Activated CD4-positive, alpha-beta T cell treated with anti-CD3 and anti-CD28 coated beads, Interleukin-2, amount 50 U/mL, for 4 hours (primary cell): Measurements from ENCODE around the gene B4GALNT1.
"Not testable (repeated sequence)": the region's sequence is repeated elsewhere in the genome, so short reads cannot be mapped to it uniquely, and the experiment has no call there.

Source experiments
- DNase-seq, 2 experiments: peaks; one replicate each; pipeline ENCODE4 v3.0.0-alpha.2; 2020

B4GALNT1 gene

DNA sequence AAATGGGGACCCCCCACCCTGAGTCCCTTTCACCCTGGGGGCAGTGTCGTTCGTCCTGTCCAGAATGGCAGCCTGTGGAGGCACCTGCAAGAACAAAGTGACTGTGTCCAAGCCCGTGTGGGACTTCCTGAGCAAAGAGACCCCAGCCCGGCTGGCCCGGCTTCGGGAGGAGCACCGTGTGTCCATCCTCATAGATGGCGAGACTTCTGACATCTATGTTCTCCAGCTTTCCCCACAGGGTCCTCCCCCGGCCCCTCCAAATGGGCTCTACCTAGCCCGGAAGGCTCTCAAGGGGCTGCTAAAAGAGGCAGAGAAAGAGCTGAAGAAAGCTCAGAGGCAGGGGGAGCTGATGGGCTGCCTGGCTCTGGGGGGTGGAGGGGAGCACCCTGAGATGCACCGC lies 26.2 kb downstream of the B4GALNT1 start:
- DNase-seq, result no peak

DNA sequence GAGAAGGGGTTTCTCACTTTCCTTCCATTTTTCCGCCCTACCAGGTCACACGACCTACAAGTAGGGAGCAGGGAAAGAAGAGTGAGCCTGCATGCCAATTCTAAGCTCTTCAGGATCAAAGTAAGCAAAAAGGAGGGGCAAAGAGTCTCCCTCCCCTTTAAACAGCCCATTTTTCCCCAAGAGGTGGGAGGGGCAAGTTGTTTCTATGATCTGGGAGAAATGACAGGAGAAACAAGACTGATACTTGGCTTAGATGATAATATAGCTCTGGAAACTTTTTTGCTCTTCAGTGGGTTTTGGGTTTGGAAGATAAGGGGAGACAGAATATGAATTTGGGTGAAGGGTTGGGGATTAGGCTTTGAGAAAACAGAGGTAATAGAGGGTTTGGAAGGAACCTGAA lies 26.6 kb downstream of the B4GALNT1 start:
- no peak for DNase-seq

DNA sequence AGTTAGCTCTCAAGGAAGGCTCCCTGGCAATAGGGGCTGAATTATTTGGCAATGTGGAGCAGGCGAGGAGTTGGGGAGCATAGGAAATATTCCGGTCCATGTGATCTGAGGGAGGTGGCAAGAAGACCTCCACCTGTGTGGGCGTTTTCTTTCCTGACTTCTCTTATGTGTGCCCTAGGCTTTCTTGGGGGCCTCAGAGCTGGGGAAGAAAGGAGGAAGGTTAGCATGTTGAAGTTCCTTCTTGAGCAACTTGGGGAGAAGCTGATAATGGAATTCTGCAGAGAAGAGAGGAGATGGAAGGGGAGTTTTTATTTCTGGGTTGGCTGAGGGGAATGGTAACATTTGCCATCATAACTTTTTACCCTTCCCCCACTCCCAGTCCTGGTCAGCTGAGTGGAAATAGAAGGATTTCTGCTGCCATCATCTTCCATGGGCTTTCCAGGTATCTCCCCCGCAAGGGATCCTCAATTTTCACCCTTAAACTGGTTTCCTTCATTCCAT lies 27.1 kb downstream of the B4GALNT1 start:
- no peak for DNase-seq

DNA sequence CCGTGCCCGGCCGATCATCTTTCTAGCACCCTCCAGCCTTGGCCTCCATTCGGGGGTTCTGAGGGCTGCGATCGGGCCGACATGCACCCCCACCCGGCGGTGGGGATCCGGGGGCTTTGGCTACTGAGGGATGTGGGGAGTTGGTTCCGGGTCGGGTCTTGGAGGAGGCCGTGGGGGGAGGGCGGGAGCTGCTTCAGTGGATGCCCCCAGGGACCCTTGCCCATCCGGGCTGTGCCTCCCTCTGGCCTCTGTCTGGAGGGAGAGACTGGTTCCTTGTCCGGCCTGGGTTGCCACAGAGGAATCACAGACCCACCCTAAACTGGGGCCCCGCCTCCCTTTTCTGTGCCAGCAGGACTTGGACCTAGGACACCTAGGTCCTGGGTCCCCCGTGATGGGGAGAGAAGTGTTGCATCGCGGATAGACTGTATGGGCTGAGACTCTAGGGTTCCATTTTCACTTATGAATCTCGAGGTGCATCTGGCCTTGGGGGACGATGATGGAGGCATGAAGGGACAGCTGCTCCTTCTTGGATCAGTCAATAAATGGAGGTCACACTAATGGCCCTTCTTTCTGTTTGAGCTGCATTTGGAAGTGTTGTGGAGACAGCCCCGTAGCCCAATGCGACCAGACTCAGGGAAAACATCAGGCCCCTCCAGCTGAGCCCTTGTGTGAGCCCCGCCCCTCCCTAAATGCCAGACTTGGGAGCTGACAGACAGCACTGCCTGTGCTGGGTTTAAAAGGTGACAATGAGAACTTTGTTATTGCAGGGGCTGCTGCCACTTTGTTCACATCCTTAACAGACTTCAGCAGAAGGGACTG lies 27.8 kb downstream of the B4GALNT1 start:
- DNase-seq, result no peak

DNA sequence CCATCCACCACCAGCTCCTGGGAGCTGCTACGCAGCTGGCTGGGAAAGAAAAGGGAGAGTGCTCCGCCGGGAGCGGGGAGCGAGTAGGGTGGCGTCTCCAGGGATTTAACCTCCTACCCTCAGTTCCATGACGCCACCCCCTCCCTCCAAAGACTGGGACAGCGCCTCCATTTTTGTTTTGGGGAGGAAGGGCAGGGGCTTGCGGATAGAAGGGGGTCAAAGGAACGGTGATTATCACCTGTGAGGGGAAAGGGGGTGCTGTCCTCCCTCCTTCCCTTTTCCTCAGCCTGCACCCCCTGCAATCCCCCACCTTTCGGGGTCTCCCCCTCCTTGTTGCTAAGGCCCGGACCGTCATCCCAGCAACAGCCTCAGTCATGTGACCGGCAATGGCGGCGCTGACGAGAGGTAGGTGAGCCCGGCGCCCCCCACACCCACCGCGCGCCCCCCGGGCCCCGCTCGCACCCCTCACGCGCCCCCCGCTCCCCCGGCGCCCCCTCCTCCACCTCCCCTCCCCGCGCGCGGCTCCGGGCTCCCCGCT lies 28.5 kb downstream of the B4GALNT1 start, which contains the start of gene DTX3:
DTX3 (plus strand) TSS at position 371 of the 538 bp plus-strand sequence. CDS start 1,694 bp downstream, outside the sequence.
- DNase-seq, result peak in 1 of 2 experiments; percentile 14

DNA sequence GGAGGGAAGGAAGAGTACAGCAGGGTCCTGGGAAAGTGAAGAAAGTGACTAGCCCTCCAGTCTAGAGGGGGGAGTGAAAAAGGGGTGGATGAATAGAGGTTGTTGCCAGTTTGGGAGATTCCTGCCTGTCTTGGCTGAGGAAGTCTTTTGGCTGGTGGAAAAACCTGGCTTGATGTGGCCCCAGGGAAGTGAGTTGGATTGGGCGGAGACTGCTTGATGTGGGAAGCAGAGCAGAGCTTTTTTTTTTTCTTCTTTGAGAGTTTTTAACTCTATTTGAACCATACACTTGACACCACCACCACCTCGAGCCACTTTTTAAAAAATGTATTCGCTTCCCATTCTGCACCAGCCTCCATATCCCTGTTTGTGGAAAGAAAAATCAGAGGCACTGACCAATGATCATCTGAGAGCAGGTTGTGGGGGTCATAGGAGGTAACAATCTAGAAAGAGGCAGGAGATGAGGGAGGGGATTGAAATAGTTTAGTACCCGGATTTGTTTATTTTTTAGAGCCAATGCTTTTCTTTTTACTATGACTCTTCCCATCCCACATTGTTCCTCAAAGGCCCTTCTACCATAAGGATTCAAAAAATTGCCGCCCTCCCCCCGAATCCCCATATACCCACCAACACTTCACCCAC lies 29.1 kb downstream of the B4GALNT1 start:
- no peak for DNase-seq

DNA sequence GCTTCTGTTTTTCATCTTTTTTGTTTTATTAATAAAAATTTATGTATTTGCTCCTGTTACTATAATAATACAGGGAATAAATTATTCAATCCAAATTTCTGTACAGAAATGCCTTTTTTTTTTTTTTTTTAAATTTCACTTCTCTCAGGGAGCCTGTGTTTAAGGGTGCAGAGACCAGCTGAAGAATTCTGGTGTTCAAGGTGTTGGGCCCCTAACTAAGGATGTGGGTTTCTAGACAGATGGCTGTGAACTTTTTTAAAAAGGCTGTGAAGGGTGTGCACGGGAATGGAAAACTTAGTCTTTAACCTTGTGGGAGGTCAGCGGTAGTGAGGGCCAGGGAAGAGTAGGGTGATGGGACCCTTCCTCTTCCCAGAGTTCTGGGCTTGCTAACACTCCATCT lies 29.7 kb downstream of the B4GALNT1 start:
- no peak for DNase-seq

DNA sequence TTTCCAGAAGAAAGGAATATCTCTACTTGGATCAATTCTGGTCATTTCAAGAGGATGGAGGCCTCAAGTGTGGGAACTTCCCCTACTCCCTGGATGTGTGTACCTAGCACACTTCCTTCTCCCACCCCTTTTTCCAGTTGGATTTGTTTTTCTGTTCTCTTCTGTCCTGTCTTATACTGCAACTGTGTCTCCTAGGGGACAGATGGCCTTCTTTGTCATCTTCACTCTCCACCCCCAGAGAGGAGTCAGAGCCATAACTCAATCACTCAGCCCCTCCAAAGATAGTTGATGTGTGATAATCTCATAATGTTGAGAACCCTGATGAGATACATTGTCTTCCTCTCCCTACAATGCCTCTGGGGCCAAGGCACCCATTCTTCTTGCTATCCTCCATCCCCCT lies 30.5 kb downstream of the B4GALNT1 start:
- DNase-seq, result no peak

DNA sequence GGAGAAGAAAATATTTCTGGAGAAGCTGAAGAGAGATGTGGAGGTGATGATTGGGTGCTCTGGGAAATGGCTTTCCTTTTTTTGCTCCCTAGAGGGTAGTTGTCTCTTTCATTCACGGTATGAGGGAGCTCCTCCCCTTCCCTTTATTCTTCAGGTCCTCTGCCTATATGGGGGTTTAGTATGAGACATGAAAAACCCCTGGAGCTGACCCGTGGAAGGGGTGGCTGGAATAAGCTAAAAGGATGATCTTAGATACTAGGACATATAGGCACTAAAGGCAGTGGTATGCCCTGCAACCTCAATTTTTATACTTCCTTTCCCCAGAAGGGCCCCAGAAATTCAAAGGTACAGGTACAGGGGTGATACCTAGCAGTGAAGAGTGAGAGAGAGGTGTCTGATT lies 32.6 kb downstream of the B4GALNT1 start:
- DNase-seq, result no peak

DNA sequence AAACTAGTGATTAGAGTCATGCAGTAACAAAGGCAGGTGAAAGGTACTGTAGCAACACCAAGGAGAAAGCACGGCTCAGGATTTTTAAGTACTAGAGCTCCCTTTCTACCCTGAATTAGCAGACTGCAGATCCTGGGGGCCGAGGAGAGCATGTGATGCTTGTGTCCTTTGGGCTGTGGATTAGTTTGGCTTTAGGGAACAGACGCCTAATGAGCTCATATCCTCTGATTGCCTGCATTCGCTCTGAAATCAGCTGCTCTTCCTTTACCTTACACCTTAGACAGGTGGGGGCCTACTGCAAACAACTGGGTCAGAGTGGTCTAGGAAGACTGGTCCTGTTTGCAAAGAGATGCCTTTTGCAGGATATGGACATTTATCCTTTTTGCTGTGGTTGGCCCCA lies 39.8 kb downstream of the B4GALNT1 start:
- no peak for DNase-seq

DNA sequence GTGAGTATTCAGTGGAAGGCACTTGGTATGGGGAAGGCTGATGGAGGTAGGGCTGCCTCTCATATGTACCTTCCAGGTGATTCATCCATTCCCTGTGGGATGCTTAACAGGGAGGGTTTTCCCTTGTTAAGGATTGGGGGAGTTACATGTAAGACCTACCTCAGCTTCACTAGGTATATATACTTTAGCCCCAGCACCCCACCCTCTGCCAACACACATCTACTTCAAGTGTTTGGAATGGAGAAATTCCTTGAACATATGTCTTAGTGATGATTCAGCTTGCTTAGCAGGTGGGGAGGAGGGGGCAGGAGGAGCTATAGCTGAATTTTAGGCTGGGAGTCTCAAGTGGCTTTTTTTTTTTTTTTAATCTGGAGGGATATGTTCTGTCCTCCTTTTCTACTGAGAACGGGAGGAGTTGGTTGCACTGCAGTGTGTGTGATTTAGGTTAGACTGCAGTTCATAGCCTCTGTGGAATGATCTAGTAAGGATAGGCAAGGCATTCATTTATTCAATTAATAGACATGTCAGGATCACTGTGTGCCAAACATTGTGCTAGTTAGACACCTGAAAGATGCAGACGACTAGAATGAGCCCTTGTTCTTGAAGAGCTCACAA lies 40.3 kb downstream of the B4GALNT1 start:
- no peak for DNase-seq

DNA sequence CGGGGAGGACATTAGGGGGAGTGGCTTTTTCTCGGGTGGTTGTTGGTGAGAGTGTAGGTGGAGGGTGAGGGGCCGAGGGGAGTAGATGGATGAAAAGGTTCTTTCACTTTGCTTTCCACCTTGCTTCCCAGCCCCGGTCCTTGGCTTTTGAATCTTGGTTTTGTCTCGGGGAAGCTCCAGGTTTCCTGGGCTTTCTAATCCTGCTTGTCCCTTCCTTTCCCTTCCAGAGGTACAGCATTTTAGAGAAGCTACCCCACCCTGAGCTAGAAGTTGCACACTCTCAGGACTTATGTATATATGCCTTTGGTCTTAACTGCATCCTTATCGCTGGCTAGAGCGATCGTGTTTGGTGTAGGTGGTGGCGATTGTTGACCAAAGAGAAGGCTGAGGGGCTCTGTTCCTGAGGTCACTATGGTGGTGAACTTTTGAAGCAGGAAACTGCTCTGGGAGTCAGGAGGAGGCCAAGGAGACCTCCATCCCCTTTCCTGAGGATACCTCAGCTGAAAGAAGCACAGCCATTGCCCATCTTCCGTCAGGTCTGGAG lies 41.1 kb downstream of the B4GALNT1 start:
- no peak for DNase-seq

DNA sequence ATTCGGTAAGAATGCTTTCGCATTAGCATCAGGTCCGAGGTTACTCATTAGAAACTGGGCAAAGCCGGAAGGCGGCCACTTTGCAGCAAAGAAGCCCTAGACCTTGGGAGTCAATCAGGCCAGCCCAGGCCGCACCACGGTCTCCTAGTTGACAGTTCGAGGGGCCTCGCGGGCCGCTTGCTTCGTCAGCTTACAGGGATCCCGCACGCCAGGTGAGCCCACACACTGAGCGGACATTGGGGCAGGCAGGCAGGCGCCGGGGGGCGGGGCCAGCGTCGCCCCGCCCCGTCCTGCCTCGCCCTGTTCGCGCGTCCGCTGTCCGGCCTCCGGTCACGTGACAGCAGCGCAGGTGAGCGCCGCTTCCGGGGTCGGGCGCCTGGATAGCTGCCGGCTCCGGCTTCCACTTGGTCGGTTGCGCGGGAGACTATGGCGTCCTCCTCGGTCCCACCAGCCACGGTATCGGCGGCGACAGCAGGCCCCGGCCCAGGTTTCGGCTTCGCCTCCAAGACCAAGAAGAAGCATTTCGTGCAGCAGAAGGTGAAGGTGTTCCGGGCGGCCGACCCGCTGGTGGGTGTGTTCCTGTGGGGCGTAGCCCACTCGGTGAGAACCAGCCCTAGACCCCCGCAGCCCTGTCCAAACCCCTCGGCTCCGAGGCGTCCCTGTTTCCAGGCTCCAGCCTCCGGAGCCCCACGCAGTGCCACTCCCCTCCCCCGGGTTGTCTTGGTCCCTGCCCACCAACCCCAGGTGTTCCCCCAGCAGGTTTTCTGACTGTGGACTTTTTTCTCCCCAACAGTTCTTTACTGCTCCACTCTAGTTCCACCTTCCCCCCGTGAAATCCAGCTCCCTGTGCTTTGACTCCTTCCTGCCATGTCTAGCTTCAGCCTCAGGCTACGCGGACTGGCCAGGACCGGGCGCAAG lies 41.9 kb downstream of the B4GALNT1 start, which contains the start of gene PIP4K2C:
PIP4K2C (plus strand) TSS at position 329 of the 918 bp plus-strand sequence; CDS start at position 427, 98 bp downstream.
- DNase-seq, result peak; percentile 48 to 57

DNA sequence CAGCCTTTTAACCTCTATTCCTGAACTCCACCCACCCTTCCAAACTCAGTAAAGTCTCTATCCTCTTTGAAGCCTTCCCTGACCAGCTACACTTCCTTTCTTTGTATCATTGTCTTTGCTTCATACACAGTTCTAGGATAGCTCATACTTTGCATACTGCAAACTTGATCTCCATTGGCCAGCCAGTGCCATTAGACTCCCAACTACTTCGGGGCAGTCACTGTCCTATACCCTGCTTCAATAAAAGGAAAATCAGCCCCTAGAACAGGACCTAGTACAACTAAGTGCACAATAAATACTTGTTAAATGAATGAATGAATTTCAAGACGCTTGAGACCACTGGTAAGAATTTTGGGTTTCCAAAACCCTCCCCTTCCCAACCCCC lies 42.5 kb downstream of the B4GALNT1 start:
- DNase-seq, result no peak

DNA sequence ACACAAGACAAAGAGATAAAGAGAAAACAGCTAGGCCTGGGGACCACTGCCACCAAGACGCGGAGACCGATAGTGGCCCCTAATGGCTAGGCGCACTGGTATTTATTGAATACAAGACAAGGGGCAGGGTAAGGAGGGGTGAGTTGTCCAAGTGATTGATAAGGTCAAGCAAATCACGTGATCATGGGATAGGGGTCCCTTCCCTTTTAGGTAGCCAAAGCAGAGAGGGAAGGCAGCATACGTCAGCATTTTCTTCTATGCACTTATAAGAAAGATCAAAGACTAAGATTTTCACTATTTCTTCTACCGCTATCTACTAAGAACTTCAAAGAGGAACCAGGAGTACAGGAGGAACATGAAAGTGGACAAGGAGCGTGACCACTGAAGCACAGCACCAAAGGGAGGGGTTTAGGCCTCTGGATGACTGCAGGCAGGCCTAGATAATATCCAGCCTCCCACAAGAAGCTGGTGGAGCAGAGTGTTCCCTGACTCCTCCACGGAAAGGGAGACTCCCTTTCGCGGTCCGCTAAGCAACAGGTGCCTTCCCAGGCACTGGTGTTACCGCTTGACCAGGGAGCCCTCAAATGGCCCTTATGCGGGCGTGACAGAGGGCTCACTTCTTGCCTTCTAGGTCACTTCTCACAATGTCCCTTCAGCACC lies 43.9 kb downstream of the B4GALNT1 start:
- DNase-seq, result not testable (repeated sequence)

DNA sequence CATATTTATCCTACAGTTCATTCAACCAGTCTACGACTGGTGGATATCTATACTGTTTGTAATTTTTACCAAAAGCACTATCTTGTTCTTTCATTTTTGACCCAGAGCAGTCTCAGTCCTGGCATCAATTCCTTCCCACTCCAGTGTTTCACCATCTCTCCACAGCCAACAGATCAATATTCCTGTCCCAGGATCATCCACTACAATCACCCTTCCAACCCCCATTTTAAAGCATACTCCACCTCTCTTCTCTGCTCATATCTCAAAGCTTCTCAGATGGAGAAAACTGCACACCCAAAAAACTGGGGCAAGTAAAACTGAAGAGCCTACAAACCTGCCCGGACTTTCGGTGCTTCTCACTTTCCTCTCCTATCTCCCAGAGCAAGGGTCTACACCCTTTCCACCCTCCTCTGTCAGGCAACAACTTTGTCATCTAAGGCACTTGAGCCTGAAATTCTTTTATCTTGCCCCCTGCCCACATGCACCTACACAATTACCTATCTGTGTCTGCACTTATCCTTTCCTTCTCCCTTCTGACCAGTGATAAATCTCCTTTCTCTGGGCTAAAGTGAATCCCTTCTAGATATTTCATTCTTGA lies 46.1 kb downstream of the B4GALNT1 start:
- DNase-seq, result no peak

DNA sequence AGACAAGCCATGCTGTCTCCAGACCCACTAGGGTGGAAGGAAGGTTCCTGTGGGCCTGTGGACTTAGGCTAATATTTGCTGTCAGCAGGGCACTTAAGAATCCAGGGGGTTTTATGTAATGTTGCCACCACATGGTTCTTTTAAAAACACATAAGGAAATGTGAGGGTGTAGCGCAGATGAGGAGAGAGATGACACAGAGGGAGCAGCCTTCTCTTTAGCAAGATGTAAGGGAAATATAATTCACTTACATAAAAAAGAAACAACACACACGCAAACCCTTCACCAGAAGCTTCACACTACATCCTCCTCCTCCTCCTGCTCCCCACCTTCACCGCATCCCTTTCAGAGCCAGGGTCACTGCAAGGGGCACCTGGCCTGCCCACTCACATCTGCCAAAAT lies 46.9 kb downstream of the B4GALNT1 start:
- no peak for DNase-seq

DNA sequence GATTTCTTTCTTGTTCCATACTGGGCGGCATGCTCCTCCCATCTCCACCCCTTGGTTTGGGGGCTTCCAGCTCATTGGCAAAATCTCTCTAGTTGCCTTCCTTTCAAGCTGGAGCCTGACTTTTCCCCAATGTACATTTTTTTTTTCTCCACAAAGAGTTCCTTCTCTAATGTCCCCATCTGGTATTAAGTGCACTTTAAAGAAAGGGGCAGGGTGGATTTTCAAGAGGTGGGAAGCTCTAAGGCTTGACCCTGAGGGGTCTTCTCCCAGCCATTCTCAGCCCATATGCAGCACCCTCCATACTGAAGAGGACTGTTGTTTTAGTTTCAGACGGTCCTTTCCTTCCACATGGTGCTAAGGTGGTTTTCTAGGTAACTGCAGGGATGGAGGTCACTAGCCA lies 47.8 kb downstream of the B4GALNT1 start:
- DNase-seq, result no peak

DNA sequence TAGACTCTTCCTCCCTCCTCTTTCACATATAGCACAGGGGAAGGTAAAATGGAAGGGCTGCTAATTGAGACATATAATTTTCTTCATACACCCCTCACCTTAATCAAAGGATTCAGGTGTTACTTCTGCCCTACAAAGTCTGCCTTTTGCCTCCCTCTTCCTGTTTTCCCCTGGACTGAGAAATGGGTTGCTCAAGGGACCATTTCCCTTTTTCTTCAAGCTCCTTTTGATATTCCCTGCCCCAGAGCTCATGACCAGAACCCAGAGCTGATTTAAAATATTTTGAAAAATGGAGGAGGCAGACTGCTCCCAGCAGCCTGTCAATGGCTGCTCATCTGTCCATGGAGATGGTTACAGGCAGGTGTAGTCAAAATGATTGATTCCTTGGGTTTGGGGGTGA lies 48.3 kb downstream of the B4GALNT1 start:
- DNase-seq, result no peak

DNA sequence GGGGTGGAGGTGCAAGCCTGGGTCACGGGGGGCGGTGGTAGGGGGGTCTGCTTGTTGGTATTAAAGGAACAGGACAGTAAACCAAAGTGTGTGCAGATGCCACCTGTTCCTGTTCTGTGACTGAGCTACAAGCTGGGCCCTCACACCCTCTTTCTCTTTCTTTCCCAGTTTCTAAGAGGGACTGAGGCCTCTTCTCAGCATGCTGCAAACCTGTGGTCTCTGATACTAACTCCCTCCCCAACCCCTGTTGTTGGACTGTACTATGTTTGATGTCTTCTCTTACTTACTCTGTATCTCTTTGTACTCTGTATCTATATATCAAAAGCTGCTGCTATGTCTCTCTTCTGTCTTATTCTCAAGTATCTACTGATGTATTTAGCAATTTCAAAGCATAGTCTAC lies 49.0 kb downstream of the B4GALNT1 start:
- no peak for DNase-seq
